Measurements from ENCODE around the gene SIDT1. TPM values are rescaled to one million over a fixed set of nuclear protein-coding genes. Genes with fewer than 3 reads are reported as not detected.

The SIDT1 gene
- polyA plus RNA-seq, 3 donors = 2.4 to 3.9 (median 2.7) TPM

DNA sequence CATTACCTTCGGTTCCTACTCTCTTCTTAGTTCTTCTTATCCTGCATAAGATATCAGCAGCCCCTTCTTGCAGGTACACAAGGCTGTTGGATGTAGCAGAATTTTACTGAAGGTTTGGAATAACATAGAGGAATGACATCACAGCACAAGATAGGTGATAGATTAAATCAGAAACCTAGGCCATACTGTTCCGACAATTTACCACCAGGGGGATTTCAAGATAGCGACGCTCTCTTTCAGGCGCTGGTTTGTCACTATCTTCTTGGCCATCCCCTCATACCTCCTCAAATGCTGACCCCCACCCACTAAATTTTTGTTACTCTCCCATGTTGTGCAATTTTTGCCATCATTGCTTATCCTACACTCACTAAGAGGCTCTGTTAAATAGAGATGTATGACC, 3.5 kb downstream of the SIDT1 start:
- DNase-seq (ENCODE audit: extremely low read depth in 1 of 11, low read depth in 9 of 11, low spot score in 4 of 11) = no peak

DNA sequence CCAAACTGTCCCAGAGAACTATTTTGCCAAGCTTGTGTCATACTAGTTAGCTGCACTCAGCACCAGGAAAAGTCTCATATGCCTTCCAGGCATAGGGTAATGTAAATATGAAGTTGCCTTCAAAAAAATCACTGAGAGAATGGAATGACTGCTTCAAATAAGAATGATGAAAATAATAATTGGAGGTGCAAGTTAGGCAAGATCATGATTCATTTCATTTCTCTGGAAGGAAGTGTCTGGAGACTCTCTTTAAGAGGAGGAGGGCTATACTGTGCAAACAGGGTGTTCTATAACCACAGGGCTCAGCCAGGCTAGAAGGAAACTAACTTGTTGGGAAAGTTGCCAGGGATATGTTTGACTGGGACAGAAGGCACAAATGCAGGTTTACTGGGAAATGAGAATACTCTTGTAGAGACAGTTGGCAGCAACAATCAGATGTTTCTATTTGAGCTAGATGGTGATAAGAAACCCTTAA, 4.3 kb downstream of the SIDT1 start:
- DNase-seq (ENCODE audit: extremely low read depth in 1 of 11, low read depth in 9 of 11, low spot score in 4 of 11) = no peak

DNA sequence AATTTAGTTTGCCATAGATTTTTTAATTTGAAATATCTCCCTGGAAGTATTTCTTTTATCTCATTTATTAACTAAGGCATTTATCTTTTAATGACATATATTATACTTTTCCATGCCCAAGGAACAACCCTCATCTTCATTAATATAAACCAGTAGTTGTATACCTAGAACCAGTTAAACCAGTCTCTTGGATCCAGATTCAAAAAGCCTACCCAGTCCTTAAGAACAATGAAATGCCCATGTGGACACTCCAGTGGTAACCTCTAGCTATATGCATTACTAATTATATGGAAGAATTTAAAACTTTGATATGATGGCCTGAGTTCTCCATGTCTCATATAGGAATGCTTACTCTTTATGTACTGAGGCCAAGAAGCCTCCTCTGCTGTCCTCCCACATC, 4.8 kb downstream of the SIDT1 start:
- DNase-seq (ENCODE audit: extremely low read depth in 1 of 11, low read depth in 9 of 11, low spot score in 4 of 11) = no peak

DNA sequence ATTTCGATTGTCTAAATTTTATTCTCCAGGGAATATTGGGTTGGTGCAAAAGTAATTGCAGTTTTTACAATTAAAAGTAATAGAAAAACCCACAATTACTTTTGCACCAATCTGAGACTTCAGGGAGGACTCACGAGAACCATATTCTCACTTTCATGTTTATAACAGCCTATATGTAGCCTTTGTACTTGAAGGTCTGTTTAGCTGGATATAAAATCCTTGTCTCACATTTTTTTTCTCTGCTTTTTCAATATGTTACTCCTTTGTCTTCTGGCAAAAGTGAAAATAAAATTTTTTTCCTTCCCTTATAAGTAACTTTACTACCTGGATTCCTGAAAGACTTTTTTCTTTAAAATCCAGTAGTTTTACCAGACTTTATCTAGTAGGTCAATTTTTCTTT, 9.2 kb downstream of the SIDT1 start:
- no peak for DNase-seq (ENCODE audit: extremely low read depth in 1 of 11, low read depth in 9 of 11, low spot score in 4 of 11)

DNA sequence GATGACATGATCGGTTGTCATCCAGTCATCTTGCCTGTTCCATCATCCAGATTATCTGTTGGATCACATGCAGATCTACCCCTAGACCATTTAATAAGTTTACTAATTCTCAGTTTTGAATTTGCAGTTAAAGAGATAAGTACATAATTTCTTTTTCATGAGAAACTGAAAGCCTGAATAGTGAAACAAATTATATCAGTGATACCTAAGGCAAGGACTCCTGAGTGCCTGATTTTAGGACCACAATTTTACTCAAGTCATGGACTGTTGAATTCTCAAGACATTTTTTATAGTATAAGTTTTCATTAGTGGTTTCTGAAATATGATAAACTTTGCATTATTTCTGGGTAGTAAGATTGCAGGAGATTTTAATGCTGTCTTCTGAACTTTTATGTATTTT, 13.2 kb downstream of the SIDT1 start:
- DNase-seq (ENCODE audit: extremely low read depth in 1 of 11, low read depth in 9 of 11, low spot score in 4 of 11) = no peak

DNA sequence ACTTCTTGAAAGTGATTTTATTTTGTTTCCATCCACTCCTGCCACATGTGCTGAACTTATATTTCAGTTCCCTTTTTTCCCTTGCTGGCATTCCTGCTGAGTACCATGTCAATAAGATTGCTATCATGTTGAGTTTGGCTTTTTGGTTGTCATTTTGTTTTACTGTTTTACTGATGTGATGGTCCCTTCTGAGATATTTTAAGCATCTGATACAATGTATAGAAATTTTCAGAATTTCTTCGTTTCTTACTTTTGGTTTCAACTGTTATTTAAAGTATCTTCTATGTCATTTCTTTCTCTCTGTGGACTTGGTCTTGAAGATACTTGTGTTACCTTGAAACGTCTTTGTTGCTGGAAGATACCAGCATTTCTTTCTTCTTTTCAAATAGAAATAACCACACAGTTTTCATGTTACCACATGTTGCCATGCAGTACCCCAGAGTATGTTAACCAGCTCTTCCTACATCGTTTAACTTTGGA, 14.1 kb downstream of the SIDT1 start:
- DNase-seq (ENCODE audit: extremely low read depth in 1 of 11, low read depth in 9 of 11, low spot score in 4 of 11) = no peak

DNA sequence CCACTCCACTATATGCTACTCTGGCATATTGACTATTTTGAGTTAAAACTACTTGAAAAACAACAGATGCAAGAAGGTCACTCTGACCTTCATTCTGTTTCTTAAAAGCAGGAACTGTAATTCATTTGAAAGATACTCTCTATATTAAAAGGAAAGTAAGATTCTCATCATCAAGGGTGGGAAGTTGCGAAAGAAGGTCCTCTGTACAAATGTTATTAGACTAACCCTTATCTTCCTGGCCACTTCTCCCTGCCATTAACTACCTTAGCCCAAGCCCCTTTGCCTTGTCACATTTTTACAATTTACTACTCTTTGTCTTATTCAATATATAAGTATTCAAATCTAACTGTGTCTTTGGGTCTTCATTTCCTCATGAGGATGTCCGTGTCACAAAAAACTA, 16.1 kb downstream of the SIDT1 start:
- DNase-seq (ENCODE audit: extremely low read depth in 1 of 11, low read depth in 9 of 11, low spot score in 4 of 11) = no peak

DNA sequence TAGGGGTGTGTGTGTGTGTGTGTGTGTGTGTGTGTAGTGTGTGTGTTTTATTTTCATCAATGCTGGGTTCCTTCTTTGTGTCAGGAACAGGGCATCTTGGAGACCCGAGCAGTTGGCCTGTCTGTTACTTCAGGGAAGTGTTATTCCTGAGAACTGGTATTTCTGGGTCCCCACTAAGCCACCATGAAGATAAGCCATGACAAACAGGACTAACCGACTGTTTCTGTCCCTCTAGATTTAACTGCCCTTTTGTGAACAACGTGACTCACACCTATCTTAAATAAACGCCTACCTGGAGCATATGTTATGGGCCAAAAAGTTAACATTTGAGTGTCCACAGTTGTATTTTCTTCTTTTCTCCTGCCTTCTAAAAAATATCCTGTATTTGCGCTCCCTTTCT, 19.5 kb downstream of the SIDT1 start:
- no peak for DNase-seq (ENCODE audit: extremely low read depth in 1 of 11, low read depth in 9 of 11, low spot score in 4 of 11)

DNA sequence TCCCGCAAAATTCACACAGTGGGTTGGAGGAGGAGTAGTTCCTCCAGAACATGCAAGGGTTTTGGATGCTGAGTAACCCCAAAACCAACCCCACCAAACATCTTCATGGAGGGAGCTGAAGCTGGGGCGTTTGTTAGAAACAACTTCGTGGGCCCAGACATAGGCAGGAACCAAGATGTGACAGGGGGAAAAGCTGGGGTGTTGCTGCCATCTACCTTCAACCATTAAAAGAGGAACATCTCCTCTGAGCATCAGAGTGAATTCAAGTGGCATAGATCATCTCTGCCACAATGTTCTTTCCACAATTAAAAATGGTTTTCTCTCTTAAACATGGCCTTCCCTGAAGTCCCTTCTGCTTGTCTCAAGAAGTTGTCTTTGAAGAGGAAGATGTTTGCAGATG, 20.5 kb downstream of the SIDT1 start:
- no peak for DNase-seq (ENCODE audit: extremely low read depth in 1 of 11, low read depth in 9 of 11, low spot score in 4 of 11)

DNA sequence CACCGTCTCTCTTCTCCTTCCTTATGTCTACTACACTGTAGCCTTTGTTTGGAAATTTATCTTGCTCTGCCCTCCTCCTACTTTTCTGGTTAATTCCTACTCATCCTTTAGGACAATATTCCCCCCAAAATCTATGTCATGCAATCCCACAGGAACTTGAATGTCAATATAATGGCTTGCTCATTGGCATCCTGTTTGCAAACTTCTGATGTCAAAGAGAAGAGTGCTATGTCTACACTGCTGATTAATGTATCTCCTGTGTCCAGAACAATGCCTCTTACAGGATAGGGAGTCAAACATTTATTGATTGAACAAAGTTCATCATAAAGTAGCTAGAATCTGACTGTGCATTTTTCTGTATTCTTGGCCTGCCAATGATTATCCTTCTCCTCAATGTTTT, 22.8 kb downstream of the SIDT1 start:
- no peak for DNase-seq (ENCODE audit: extremely low read depth in 1 of 11, low read depth in 9 of 11, low spot score in 4 of 11)

DNA sequence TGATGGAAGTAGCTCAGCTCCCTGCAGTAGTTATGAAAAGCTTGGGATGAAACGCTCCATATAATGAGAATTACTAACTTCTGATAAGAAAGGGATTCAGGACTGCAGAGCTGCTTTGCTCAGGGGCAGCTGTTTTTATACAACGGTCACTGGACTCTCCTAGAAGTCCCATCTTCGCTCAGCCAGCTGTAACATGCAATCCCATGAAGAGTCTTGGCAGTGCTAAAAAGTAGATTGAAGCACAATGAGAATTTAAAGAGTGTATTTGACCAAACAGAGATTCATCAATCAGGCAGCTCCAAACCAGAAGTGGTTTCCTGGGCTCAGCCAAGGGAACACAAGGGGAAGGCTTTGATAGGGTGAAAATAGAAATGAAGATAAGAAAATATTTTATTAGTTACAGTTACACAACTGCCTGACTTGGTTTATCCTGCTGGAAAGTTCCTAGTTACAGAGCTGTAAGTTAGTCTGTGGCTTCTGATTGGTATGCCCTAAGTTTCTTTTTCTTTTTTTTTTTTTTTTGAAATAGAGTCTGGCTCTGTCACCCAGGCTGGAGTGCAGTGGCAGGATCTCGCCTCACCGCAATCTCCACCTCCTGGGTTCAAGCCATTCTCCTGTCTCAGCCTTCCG, 24.1 kb downstream of the SIDT1 start:
- DNase-seq (ENCODE audit: extremely low read depth in 1 of 11, low read depth in 9 of 11, low spot score in 4 of 11) = no peak

DNA sequence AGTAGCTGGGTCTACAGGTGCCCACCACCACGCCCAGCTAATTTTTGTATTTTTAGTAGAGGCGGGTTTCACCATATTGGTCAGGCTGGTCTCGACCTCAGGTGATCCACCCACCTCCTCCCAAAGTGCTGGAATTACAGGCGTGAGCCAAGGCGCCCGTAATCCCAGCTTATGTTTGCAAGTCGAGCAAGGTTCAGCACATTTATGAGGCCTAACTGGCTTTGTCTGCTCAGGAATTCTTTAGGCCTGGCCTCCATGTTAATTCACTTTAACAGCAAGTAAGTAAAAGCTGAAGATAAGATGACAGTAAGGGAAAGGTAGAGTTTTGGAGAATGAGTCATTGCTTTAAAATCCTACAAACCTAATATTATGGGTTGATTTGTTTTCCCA, 24.6 kb downstream of the SIDT1 start:
- no peak for DNase-seq (ENCODE audit: extremely low read depth in 1 of 11, low read depth in 9 of 11, low spot score in 4 of 11)

DNA sequence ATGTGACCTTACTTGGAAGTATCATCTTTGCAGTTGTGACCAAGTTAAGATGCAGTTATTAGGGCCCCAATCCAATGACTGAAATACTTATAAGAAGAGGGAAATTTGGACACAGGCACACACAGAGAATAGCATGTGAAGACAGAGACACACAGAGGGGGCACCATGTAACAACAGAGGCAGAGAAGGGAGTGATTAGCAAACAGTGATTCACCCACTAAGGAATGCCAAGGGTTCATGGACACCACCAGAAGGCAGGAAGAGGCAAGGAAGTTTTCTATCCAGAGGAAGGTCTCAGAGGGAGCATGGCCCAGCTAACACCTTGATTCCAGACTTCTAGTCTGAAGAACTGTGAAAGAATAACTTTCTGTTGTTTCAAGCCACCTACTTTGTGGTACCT, 25.0 kb downstream of the SIDT1 start:
- no peak for DNase-seq (ENCODE audit: extremely low read depth in 1 of 11, low read depth in 9 of 11, low spot score in 4 of 11)

DNA sequence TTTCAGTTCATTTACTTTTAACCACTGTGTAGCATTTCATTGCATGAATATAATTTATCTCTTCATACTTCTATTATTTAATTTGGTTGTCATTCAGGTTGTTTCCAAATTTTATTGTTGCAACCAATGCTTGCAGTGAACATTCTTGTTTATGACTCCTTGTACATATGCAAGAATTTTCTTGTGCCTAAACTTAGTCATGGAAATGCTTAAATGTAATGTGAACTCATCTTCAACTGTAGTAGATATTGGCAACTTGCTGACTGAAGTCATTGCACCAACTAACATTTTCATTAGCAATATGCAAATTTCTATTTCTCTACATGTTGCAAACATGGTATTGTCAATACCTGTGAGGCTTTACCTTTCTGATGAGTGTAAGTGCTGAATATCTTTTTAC, 26.7 kb downstream of the SIDT1 start:
- no peak for DNase-seq (ENCODE audit: extremely low read depth in 1 of 11, low read depth in 9 of 11, low spot score in 4 of 11)

DNA sequence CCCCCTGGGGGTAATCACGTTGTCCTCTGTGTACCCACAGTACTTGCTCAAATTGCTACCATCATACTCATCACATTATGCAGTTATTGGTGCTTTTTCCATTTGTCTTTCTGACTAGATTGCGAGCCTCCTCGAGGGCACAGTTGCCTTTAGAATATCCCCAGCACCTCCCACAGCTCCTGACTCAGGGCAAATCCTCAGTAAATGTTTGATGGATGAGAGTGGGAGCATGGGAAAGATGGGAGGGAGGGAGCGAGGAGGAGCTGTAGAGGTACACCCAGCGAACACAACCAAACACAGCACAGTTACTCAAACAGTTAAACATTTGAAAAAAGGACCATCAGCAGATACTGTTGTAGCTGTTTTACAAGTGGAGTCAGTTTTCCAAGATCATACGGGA, 27.9 kb downstream of the SIDT1 start:
- DNase-seq (ENCODE audit: extremely low read depth in 1 of 11, low read depth in 9 of 11, low spot score in 4 of 11) = no peak

DNA sequence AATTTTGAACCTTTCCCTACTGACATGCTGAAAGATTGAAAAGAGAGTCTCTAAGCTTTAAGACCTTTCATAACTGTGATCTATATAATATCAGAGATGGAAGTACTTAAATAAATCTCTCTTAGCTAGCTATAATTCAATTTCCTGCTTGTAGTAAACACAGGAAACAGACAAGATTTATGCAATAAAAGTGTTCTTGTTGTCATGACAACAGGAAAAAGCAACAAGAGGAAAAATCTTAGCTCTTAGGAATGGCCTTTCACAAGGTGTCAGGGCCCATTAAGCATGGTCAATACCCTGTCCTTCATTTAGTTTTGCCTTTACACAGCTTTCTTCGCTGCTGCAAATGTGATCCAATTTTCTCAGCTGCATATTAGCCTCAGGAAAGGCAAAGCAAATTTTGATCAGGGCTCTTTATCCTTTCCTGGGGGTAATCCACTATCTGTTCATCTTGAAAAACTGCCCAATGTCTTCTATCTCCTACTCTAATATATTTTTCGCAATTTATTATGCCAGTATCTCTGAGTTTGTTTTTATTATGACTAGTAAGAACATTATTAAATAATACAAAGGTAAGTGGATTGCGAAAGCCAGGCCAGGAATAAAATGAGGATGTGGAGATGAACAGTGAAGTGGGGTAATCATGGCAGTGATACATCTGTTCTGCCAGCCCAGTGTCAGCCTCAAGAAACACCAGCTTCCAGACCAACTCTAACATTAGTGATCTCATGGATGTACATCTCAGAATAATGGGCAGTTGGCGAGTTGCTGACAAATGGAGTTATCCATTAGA, 28.7 kb downstream of the SIDT1 start:
- DNase-seq (ENCODE audit: extremely low read depth in 1 of 11, low read depth in 9 of 11, low spot score in 4 of 11) = peak; percentile 38 to 84 (median 56)

DNA sequence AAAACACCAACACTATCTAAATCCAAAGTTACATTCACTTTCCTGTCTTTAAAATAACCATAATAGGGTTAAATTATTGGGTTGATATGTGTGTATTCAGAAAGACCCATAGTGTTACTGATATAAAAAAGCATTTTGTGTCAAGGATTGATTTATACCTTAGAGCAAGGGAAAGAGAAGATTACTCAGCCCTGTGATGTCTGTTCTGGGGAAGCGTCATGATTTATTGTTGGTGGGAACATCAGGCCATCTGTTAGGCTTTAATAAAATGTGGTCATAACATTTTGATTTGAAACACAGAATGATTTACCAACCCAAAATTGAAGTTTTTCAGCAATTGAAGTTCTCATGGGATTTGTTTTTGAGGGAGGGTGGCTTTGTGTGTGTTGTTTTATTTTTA, 33.2 kb downstream of the SIDT1 start:
- no peak for DNase-seq (ENCODE audit: extremely low read depth in 1 of 11, low read depth in 9 of 11, low spot score in 4 of 11)

DNA sequence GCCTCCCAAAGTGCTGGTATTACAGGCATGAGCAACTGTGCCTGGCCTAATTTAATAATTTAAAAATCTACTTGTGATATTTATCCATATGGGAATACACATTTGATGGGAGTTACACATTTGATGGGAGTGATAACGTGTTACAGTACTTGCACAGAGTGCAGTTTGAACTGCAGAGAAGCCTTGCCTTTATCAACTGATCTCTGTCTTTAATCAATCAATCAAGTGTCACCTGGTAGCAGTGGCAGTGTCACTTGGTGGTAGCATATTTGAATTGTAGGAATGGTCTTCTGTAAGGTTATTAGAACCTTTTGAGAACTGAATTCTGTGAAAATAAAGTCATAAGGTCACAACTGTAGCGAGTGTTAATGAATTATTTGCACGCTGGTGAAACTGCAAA, 37.8 kb downstream of the SIDT1 start:
- no peak for DNase-seq (ENCODE audit: extremely low read depth in 1 of 11, low read depth in 9 of 11, low spot score in 4 of 11)

DNA sequence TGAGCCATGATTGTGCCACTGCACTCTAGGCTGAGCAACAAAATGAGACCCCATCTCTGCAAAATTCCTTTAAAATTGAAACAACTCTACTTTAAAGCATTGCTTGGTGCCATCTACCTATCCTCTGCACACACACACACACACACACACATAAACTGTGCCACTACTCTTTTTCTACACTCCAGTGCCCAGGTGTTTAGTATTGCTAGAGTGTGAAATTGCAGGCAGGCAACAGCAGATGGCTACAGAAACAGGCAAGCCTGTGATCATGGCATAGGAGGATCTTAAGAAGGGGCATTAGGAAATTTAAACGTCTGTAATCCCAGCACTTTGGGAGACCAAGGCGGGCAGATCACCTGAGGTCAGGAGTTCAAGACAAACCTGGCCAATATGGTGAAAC, 39.0 kb downstream of the SIDT1 start:
- no peak for DNase-seq (ENCODE audit: extremely low read depth in 1 of 11, low read depth in 9 of 11, low spot score in 4 of 11)

DNA sequence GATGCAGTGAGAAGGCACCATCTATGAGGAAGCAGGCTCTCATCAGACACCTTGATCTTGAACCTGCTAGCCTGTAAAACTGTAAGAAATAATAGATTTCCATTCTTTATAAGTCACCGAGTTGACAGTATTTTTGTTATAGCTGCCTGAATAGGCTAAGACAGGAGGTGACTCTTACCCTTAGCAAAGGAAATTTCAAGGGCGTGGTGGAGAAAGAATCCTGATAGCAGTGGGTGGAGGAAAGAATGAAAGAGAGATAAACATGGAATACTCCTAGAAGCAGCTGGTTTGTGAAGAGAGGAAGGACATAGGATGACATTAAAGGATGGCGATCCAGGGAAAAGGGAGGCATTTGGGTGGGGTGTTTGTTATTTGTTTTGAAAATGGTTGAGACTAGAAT, 41.4 kb downstream of the SIDT1 start:
- no peak for DNase-seq (ENCODE audit: extremely low read depth in 1 of 11, low read depth in 9 of 11, low spot score in 4 of 11)

DNA sequence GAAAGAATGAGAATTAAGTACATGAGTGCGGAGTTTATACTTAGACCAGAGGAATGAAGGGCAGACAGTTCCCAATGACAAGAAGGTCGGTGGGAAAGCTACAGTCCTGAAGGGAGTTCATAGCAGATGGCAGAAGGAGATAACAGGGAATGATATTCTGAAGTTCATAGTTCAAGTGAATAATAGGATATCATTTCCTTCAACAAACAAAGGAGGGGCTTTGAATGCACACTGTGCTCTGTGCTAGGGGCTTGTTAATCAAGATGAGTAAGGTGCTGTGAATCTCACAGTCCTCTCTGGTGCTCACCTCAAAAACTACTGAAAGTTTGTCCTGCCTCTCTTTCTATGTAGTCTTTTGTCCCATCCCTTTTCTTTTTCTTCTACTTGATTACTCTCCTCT, 41.9 kb downstream of the SIDT1 start:
- no peak for DNase-seq (ENCODE audit: extremely low read depth in 1 of 11, low read depth in 9 of 11, low spot score in 4 of 11)
